GM12891 (cell line): Measurements from ENCODE around the gene DRAM1.

Experiments used
- POLR2A ChIP-seq: IDR thresholded peaks from 2 replicates; pipeline ENCODE4 v1.6.1; 2011; ENCODE audit warnings: low read depth, low read length, control low read depth
- POLR2AphosphoS5 ChIP-seq: IDR thresholded peaks from 2 replicates; pipeline ENCODE4 v1.6.1; 2011; ENCODE audit warnings: low read depth, low read length, control low read depth
- SPI1 ChIP-seq: IDR thresholded peaks from 2 replicates; pipeline ENCODE4 v1.6.1; 2011; ENCODE audit warnings: low read depth, low read length, control low read depth
- TAF1 ChIP-seq: IDR thresholded peaks from 2 replicates; pipeline ENCODE4 v1.6.1; 2011; ENCODE audit warnings: low read depth, low read length, control low read depth

DNA sequence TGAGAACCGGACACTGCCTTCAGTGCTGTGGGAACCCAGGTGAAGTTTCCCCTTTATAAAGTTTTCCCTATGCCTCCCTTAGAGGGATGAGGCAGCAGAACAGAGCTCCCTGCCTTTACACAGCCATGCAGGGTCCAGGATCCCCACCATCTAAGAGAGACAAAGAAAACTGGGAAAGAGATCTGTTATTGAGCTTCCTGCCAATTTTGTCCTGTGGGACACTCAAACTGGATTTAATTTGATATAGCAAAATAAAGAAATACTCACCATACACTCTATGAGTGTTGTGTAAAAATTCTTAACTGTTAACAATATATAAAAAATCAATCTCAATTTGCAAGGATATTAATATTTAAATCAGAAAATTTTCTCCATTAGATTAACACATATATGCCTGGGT lies 69.9 kb downstream of the DRAM1 start:
- TF ChIP-seq POLR2A = no peak
- TF ChIP-seq SPI1 = no peak
- no peak for TF ChIP-seq POLR2AphosphoS5
- no peak for TF ChIP-seq TAF1
